Kidney capillary endothelial cell (primary cell): ENCODE measurements around the gene FBXW11.
A peak's percentile ranks its signal among the peaks of the same experiment; 100 is the strongest.

Experiments used
- DNase-seq: peaks from one replicate; pipeline ENCODE4 v3.0.0-alpha.2; 2018; ENCODE audit warnings: low spot score

Gene FBXW11

GRCh38 chr5:172006321-172007174, at the start of gene FBXW11:
Gene FBXW11 (minus strand): TSS chr5:172006638. CDS start chr5:172006502, 136 bp downstream.
- peak; percentile 94 for DNase-seq

- DNase-seq, result no peak
These were observed 49.6 kb upstream of the FBXW11 start for GRCh38 chr5:172055996-172056395.

- DNase-seq, result no peak
These were observed 49.0 kb upstream of the FBXW11 start for GRCh38 chr5:172055421-172055820.

GRCh38 chr5:172054611-172055153, 48.2 kb upstream of the FBXW11 start:
- DNase-seq, result no peak

- DNase-seq, result no peak
These were observed 46.2 kb upstream of the FBXW11 start for GRCh38 chr5:172052450-172053236.

- DNase-seq, result no peak
These were observed 45.4 kb upstream of the FBXW11 start for GRCh38 chr5:172051643-172052339.

GRCh38 chr5:172050080-172050479, 43.6 kb upstream of the FBXW11 start:
- DNase-seq, result no peak

- DNase-seq, result no peak
These were observed 42.9 kb upstream of the FBXW11 start for GRCh38 chr5:172049226-172049796.

- DNase-seq, result peak; percentile 27
These were observed 42.2 kb upstream of the FBXW11 start for GRCh38 chr5:172048539-172049101.

- no peak for DNase-seq
These were observed 41.7 kb upstream of the FBXW11 start for GRCh38 chr5:172048170-172048422.

GRCh38 chr5:172046593-172046992, 40.2 kb upstream of the FBXW11 start:
- no peak for DNase-seq

GRCh38 chr5:172045315-172045632, 38.8 kb upstream of the FBXW11 start:
- DNase-seq, result no peak

GRCh38 chr5:172044631-172045314, 38.3 kb upstream of the FBXW11 start:
- no peak for DNase-seq

GRCh38 chr5:172043865-172044264, 37.4 kb upstream of the FBXW11 start:
- DNase-seq, result no peak

GRCh38 chr5:172042183-172042582, 35.7 kb upstream of the FBXW11 start:
- no peak for DNase-seq

GRCh38 chr5:172038167-172038566, 31.7 kb upstream of the FBXW11 start:
- DNase-seq, result no peak

GRCh38 chr5:172035049-172035448, 28.6 kb upstream of the FBXW11 start:
- DNase-seq, result no peak

GRCh38 chr5:172031894-172032461, 25.5 kb upstream of the FBXW11 start:
- no peak for DNase-seq

- no peak for DNase-seq
These were observed 23.4 kb upstream of the FBXW11 start for GRCh38 chr5:172029876-172030275.

GRCh38 chr5:172028167-172028566, 21.7 kb upstream of the FBXW11 start:
- DNase-seq, result no peak
